Cardiac muscle cell (in vitro differentiated cells and primary cell): ENCODE measurements around the gene TES. TPM values are rescaled to one million over a fixed set of nuclear protein-coding genes. Genes with fewer than 3 reads are reported as not detected.

Source experiments
- DNase-seq, 2 donors: peaks; one replicate each; pipeline versions ENCODE4 v3.0.0 to v3.0.0-alpha.2; 2010 to 2017; ENCODE audit warnings: low read depth in 1 of 2, low spot score in 1 of 2
- H3K27ac ChIP-seq: fragments of 200-600 bp; sonication (generic); 2 replicates; pipeline ENCODE4 v1.5.1; 2016
- H3K27me3 ChIP-seq: fragments of 200-600 bp; sonication (generic); 2 replicates; pipeline ENCODE4 v1.6.0; 2016; ENCODE audit warnings: control low read depth
- H3K36me3 ChIP-seq: fragments of 200-600 bp; sonication (generic); 2 replicates; pipeline ENCODE4 v1.5.1; 2016; ENCODE audit warnings: control low read depth
- H3K4me1 ChIP-seq: fragments of 200-600 bp; sonication (generic); 2 replicates; pipeline ENCODE4 v1.8.1; 2017; ENCODE audit warnings: low read depth, mild to moderate bottlenecking, mixed run types
- H3K4me3 ChIP-seq: fragments of 200-600 bp; sonication (generic); 2 replicates; pipeline ENCODE4 v1.5.1; 2016; ENCODE audit warnings: mild to moderate bottlenecking
- H3K9me3 ChIP-seq: fragments of 200-600 bp; sonication (generic); 2 replicates; pipeline ENCODE4 v1.5.1; 2017; ENCODE audit warnings: low read depth, mild to moderate bottlenecking, control low read depth
- polyA plus RNA-seq: library from polyadenylated mRNA; unstranded; fragments of >200 nt; fragmentation: Nextera tagmentation; extraction: Ambion mirVana; gene quantifications from 2 replicates; pipeline ENCODE4 v1.2.1, GENCODE V29; 2016
- total RNA-seq: library from RNA; depleted of rRNA; stranded (reverse); fragments of >200 nt; gene quantifications from 2 replicates; pipeline ENCODE4 v1.2.3, GENCODE V29; 2016
- TF ChIP-seq, protein P1 (sequence below): IDR thresholded peaks from 2 replicates; pipeline ENCODE4 v1.5.1; 2012; ENCODE audit warnings: low read depth, mild to moderate bottlenecking, low read length

TES gene
- total and polyA plus RNA-seq, 2 experiments from 2014 or later = 13.4 to 29.1 TPM

DNA sequence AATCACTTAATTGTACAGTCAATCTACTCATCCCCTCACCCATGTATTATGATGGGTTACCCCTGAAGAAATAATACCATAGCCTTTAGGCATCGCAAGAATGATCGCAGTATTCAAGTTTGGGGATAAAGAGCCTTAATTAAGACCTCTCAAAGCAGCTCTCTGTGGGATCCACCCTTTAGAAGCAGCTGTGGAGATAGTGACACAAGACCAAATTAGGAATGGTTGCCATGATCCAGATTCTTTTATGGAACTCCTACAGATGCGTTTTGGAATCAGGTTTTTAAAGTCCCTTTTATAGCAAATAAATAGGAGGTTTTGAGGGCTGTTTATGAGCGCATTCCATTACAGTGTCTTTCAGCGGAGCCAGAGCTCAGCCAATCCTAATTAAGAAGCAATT lies 12.2 kb downstream of the TES start:
- Histone ChIP-seq H3K4me1 (no peaks in the 10 kb centered on the region), H3K36me3 (no peaks in the 10 kb centered on the region), H3K4me3 (no peak overlapping the region), H3K27me3 (no peaks in the 10 kb centered on the region), H3K27ac (no peak overlapping the region), H3K9me3 (no peaks in the 10 kb centered on the region)
- TF ChIP-seq, protein P1, sequence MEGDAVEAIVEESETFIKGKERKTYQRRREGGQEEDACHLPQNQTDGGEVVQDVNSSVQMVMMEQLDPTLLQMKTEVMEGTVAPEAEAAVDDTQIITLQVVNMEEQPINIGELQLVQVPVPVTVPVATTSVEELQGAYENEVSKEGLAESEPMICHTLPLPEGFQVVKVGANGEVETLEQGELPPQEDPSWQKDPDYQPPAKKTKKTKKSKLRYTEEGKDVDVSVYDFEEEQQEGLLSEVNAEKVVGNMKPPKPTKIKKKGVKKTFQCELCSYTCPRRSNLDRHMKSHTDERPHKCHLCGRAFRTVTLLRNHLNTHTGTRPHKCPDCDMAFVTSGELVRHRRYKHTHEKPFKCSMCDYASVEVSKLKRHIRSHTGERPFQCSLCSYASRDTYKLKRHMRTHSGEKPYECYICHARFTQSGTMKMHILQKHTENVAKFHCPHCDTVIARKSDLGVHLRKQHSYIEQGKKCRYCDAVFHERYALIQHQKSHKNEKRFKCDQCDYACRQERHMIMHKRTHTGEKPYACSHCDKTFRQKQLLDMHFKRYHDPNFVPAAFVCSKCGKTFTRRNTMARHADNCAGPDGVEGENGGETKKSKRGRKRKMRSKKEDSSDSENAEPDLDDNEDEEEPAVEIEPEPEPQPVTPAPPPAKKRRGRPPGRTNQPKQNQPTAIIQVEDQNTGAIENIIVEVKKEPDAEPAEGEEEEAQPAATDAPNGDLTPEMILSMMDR = no peak
- DNase-seq = no peak

DNA sequence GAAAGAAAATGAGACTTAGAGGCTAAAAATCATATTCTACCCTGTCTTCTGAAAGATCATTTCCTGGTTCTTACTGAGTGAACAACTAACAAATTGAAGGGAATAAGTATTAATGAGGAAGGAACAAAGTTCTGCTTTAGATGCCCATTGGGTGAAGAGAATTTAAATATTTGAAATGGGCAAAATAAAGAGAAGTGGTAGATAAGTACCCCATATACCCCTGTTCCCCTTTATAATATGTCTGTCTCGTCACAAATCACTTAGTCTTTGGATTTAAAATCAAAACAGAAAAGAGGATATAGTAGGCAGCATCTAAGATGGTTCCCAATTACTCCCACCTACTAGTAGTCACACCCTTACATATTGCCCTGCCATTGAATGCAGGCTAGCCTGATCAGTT lies 13.2 kb downstream of the TES start:
- Histone ChIP-seq H3K27ac (no peak overlapping the region), H3K4me3 (no peak overlapping the region), H3K9me3 (no peaks in the 10 kb centered on the region), H3K27me3 (no peaks in the 10 kb centered on the region), H3K4me1 (no peaks in the 10 kb centered on the region), H3K36me3 (no peaks in the 10 kb centered on the region)
- no peak for DNase-seq
- TF ChIP-seq, protein P1 = no peak

DNA sequence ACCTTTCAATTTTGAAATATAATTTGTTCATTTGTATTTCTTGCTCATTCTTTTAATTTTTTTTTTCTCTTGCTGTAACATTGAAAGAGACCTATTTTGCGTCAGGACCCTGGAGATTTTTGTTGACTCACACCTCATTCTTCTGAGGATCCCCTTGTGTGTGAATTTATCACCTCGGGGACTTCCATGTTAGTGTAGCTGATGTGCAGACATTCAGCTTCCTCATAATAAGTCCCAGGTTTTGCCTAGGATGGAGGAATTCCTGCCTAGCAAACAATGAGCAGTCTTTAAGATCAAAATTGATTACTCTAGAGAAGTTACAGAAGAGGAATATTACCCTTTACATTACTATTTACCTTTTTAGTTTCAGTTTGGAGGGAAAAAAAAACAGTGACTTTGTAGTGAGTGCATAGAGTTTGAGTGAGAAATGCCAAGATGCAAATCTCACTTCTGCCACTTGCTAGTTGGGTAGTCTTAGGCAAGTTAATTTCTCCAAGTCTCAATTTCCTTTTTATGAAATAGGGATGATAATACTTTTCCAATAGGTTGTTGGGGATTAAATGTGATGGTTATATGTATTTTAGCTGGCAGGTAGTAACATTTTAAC lies 14.3 kb downstream of the TES start:
- TF ChIP-seq, protein P1 = no peak
- Histone ChIP-seq H3K4me1 (no peaks in the 10 kb centered on the region), H3K27me3 (no peaks in the 10 kb centered on the region), H3K27ac (no peak overlapping the region), H3K4me3 (no peak overlapping the region), H3K9me3 (no peaks in the 10 kb centered on the region), H3K36me3 (no peaks in the 10 kb centered on the region)
- no peak for DNase-seq

DNA sequence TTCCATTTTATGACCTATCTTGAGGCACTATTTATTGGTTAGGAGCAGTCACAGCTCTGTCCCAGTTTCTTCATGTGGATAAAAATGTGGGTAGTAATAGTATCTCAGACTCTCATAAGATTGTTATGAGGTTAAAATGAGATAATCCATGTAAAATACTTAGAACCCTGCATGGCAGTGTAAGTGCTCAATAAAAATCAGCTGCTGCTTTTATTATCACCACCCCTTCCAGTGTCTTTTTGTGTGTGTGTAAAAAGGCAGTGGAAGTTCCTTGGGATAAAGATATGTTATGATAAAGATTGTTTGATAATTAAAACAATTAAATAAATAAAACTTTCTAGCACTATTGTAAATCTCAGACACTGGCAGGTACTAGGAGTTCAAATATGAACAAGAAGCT lies 15.5 kb downstream of the TES start:
- Histone ChIP-seq H3K36me3 (no peaks in the 10 kb centered on the region), H3K27me3 (no peaks in the 10 kb centered on the region), H3K27ac (no peak overlapping the region), H3K4me3 (no peak overlapping the region), H3K4me1 (no peaks in the 10 kb centered on the region), H3K9me3 (no peaks in the 10 kb centered on the region)
- TF ChIP-seq, protein P1 = no peak
- DNase-seq = no peak

DNA sequence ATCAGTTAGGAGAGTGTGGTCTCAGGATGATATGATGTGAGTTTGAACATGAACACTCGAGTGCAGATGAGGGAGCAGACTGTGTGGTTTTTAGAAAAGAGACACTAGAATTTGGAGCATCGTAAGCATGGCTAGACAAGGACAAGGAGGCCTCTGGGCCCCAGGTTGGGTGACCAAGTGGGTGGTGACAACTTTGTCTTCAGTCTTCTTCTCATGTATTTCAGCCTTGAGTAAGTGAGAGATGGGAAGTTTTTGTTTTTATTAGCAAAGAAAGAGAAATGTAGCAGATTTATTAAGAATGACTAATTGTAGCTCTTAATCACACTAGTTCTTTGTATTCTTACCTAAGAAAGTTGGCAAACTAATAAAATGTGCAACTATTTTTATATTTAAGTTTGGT lies 16.3 kb downstream of the TES start:
- TF ChIP-seq, protein P1 = no peak
- Histone ChIP-seq H3K27me3 (no peaks in the 10 kb centered on the region), H3K4me1 (no peaks in the 10 kb centered on the region), H3K4me3 (no peak overlapping the region), H3K9me3 (no peaks in the 10 kb centered on the region), H3K36me3 (no peaks in the 10 kb centered on the region), H3K27ac (no peak overlapping the region)
- DNase-seq = no peak
